GM12878 (cell line): ENCODE measurements around the gene ADAMTSL1. TPM values are rescaled to one million over a fixed set of nuclear protein-coding genes. Genes with fewer than 3 reads are reported as not detected.

Source experiments
- ATAC-seq: fragments of 200-7000 bp; cut with Tn5 transposase; 3 replicates; pipeline ENCODE4 v1.9.1; 2020; ENCODE audit warnings: mild to moderate bottlenecking, moderate library complexity
- BruUV-seq: library from RNA; stranded (reverse); fragments of 400-500 nt; replicated peaks from 2 replicates; lab custom pipeline; 2021; lab: Mats Ljungman, UMichigan
- CTCF ChIA-PET: fragments of 300-600 bp; sonication (Branson Sonifier 250); formaldehyde crosslinking; extraction: SDS; loops from one replicate; lab custom pipeline; 2021; ENCODE audit warnings: inconsistent platforms; lab: Yijun Ruan, JAX
- POLR2A ChIA-PET: fragments of 350-600 bp; formaldehyde crosslinking; extraction: SDS; loops from one replicate; lab custom pipeline; 2021; ENCODE audit warnings: inconsistent platforms; lab: Charles Lee
- RAD21 ChIA-PET: fragments of 300-600 bp; sonication (Branson Sonifier 250); formaldehyde crosslinking; loops from one replicate; lab custom pipeline; 2023; ENCODE audit warnings: antibody characterized with exemption; ENCODE audit not compliant: unreplicated experiment; lab: Charles Lee
- SMC1A ChIA-PET: fragments of 300-600 bp; sonication (Branson Sonifier 250); formaldehyde crosslinking; loops from one replicate; lab custom pipeline; 2023; ENCODE audit not compliant: unreplicated experiment, uncharacterized antibody; lab: Charles Lee
- DNase-seq: peaks from one replicate; pipeline ENCODE4 v3.0.0-alpha.2; 2011; ENCODE audit warnings: low read depth, low spot score
- FAIRE-seq: peaks from 3 replicates; lab custom pipeline; 2011; peaks lifted over from hg19 to GRCh38; lab: Jason Lieb, UNC
- H2AFZ ChIP-seq: 2 replicates; pipeline ENCODE4 v1.6.0; 2011; ENCODE audit warnings: low read depth, low read length, control low read depth; ENCODE audit not compliant: control insufficient read depth
- H3K27ac ChIP-seq: 2 replicates; pipeline ENCODE4 v1.5.1; 2011; ENCODE audit warnings: control low read depth; ENCODE audit not compliant: control insufficient read depth, insufficient read depth
- H3K27me3 ChIP-seq, 2 experiments: replicated peaks in 1 of 2; 2 replicates each; pipeline versions ENCODE4 v1.6.0 to v1.6.1; 2011; ENCODE audit warnings: low read length in 1 of 2; ENCODE audit not compliant: control insufficient read depth in 2 of 2, insufficient read depth in 2 of 2
- H3K36me3 ChIP-seq, 2 experiments: 2 replicates each; pipeline ENCODE4 v1.5.1; 2011; ENCODE audit warnings: low read length in 1 of 2; ENCODE audit not compliant: control insufficient read depth in 2 of 2, insufficient read depth in 2 of 2
- H3K4me1 ChIP-seq: 2 replicates; pipeline ENCODE4 v1.6.1; 2011; ENCODE audit warnings: mild to moderate bottlenecking, low read length, moderate library complexity, mixed read lengths; ENCODE audit not compliant: control insufficient read depth, insufficient read depth
- H3K4me2 ChIP-seq: 2 replicates; pipeline ENCODE4 v1.6.0; 2011; ENCODE audit warnings: control low read depth; ENCODE audit not compliant: control insufficient read depth, insufficient read depth
- H3K4me3 ChIP-seq: fragments of 200-600 bp; sonication (generic); 2 replicates; pipeline ENCODE4 v1.5.1; 2016
- H3K79me2 ChIP-seq: 2 replicates; pipeline ENCODE4 v1.6.0; 2011; ENCODE audit warnings: low read length; ENCODE audit not compliant: control insufficient read depth, insufficient read depth
- H3K9ac ChIP-seq: 2 replicates; pipeline ENCODE4 v1.8.0; 2011; ENCODE audit warnings: low read length, control low read depth, mixed read lengths; ENCODE audit not compliant: control insufficient read depth, insufficient read depth
- H3K9me3 ChIP-seq: replicated peaks from 3 replicates; pipeline ENCODE4 v1.5.1; 2011; ENCODE audit warnings: mild to moderate bottlenecking, low read length; ENCODE audit not compliant: control insufficient read depth, insufficient read depth
- H4K20me1 ChIP-seq: 2 replicates; pipeline ENCODE4 v1.6.0; 2011; ENCODE audit not compliant: control insufficient read depth, insufficient read depth
- BRCA1 ChIP-seq: IDR thresholded peaks from 2 replicates; pipeline ENCODE4 v1.6.1; 2011; ENCODE audit warnings: low read depth, low read length, improper control_type of control experiment
- CREM ChIP-seq: IDR thresholded peaks from 2 replicates; pipeline ENCODE4 v1.6.1; 2014; ENCODE audit warnings: antibody characterized with exemption, low read depth
- EGR1 ChIP-seq, 2 experiments: IDR thresholded peaks; 1 replicate in 1 of 2; 2 replicates in 1 of 2; pipeline ENCODE4 v1.6.1; 2011 to 2012; ENCODE audit warnings: low read depth in 2 of 2, low read length in 2 of 2, borderline replicate concordance in 1 of 2, mild to moderate bottlenecking in 1 of 2, moderate library complexity in 1 of 2
- MYB ChIP-seq: fragments of 150-350 bp; IDR thresholded peaks from 2 replicates; pipeline ENCODE4 v1.6.1; 2014; ENCODE audit warnings: mild to moderate bottlenecking, low read depth, low read length, borderline replicate concordance
- NFXL1 ChIP-seq: fragments of 450-650 bp; IDR thresholded peaks from 2 replicates; pipeline ENCODE4 v1.6.1; 2017; ENCODE audit warnings: antibody characterized with exemption, mild to moderate bottlenecking, borderline replicate concordance
- SIN3A ChIP-seq: IDR thresholded peaks from 2 replicates; pipeline ENCODE4 v1.6.1; 2012; ENCODE audit warnings: low read depth, low read length, improper control_type of control experiment
- SKIL ChIP-seq: fragments of 450-650 bp; IDR thresholded peaks from 2 replicates; pipeline ENCODE4 v1.6.1; 2017; ENCODE audit warnings: mild to moderate bottlenecking, low read depth, inconsistent platforms; ENCODE audit not compliant: poor library complexity, severe bottlenecking
- ZBED1 ChIP-seq: IDR thresholded peaks from 2 replicates; pipeline ENCODE4 v1.6.1; 2016; ENCODE audit warnings: borderline replicate concordance
- WGBS: methylation state at CpG from one replicate; pipeline ENCODE4 v1.1.6; 2016; ENCODE audit warnings: low lambda C conversion rate; ENCODE audit not compliant: insufficient replicate concordance, insufficient coverage; ENCODE audit errors: missing lambda C conversion rate; 5-methylcytosine and 5-hydroxymethylcytosine counted together
- in situ Hi-C: fragments of 300-500 bp; cut with MboI; formaldehyde crosslinking; loops from 9 replicates; pipeline ENCODE4 v1.14.3; 2018; ENCODE audit warnings: mixed read lengths
- intact Hi-C: fragments of 100-400 bp; cut with micrococcal nuclease; formaldehyde crosslinking; loops from one replicate; pipeline ENCODE4 v1.14.2; 2022; ENCODE audit not compliant: unreplicated experiment
- polyA plus RNA-seq, 11 experiments: library from polyadenylated mRNA; depleted of rRNA in 4 of 11; unstranded in 6 of 11; stranded (reverse) in 5 of 11; fragments of >200 nt; fragmentation: Nextera tagmentation in 4 of 11; fragmentation: Illumina TruSeq in 1 of 11; extraction: Ambion mirVana in 4 of 11; extraction: Trizol in 1 of 11; gene quantifications; 1 replicate in 1 of 11; 2 replicates in 10 of 11; pipeline versions ENCODE4 v1.2.1 to v1.2.3, GENCODE V29; 2011 to 2016; ENCODE audit warnings: inconsistent platforms in 2 of 11, missing spikeins in 2 of 11, low read depth in 1 of 11
- total RNA-seq, 4 experiments: library from RNA; depleted of rRNA in 3 of 4; stranded (reverse); fragments of >200 nt in 3 of 4; fragmentation: Illumina TruSeq in 1 of 4; extraction: Trizol in 1 of 4; gene quantifications; 2 replicates each; pipeline versions ENCODE4 v1.2.1 to v1.2.3, GENCODE V29; 2013 to 2021
- TF ChIP-seq, protein P1 (sequence below), 3 experiments: IDR thresholded peaks in 2 of 3; conservative IDR thresholded peaks in 1 of 3; 2 replicates each; pipeline ENCODE4 v1.5.1; 2011; ENCODE audit warnings: low read depth in 3 of 3, low read length in 3 of 3, mild to moderate bottlenecking in 3 of 3, control low read depth in 2 of 3, moderate library complexity in 2 of 3, inconsistent platforms in 1 of 3, mixed read lengths in 1 of 3; ENCODE audit not compliant: control insufficient read depth in 2 of 3, insufficient read depth in 1 of 3; ENCODE audit errors: extremely low read depth in 1 of 3
- TF ChIP-seq, protein P2 (sequence below): fragments of 450-650 bp; conservative IDR thresholded peaks from 2 replicates; pipeline ENCODE4 v1.6.1; 2017; ENCODE audit warnings: mild to moderate bottlenecking, moderate library complexity

The ADAMTSL1 gene
- total and polyA plus RNA-seq, 10 of the 15 experiments (the other 5 are each of a cell fraction or from before 2014, with no cell fraction given) = 0.01 to 0.10 (median 0.07) TPM; not detected in 6

DNA sequence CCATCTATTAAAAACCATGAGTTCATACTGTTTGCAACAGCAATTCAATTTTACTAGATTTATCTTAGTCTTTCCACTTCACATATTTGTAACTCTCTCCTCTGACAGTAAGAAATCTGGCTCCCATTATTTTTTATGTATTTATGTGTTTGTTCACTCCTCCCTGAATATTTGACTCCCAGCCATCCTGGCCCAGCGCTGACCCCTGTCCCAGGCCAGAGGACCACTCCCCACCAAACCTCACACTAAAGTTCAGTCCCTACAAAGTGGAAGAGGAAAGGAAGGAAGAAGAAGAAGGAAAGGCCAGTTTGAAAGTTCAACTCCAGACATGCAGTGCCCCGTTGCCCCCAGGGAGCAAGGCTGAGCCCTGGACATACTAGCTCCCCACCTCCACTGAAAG, 271.8 kb downstream of the ADAMTSL1 start:
- in situ Hi-C loops = no loop called here
- BruUV-seq = no TSS peak
- Histone ChIP-seq H3K4me1 (no peaks in the 10 kb centered on the region), H3K79me2 (no peaks in the 10 kb centered on the region), H3K27ac (no peak overlapping the region), H3K36me3 (no peaks in the 10 kb centered on the region), H3K4me3 (no peak overlapping the region), H3K27me3 (no peaks in the 10 kb centered on the region), H3K4me2 (no peak overlapping the region), H3K9me3 (no peaks in the 10 kb centered on the region), H2AFZ (no peak overlapping the region), H4K20me1 (no peaks in the 10 kb centered on the region), H3K9ac (no peak overlapping the region)
- POLR2A ChIA-PET = no interaction called here
- ATAC-seq = no peak
- WGBS = 42% methylated on average over 2 of the region's 2 CpGs
- FAIRE-seq = no peak
- intact Hi-C loops = no loop called here
- no peak for DNase-seq
- CTCF ChIA-PET = no interaction called here
- RAD21 ChIA-PET = no interaction called here
- SMC1A ChIA-PET = no interaction called here
- TF ChIP-seq BRCA1 = no peak
- no peak for TF ChIP-seq CREM
- no peak for TF ChIP-seq MYB
- no peak for TF ChIP-seq ZBED1
- no peak for TF ChIP-seq SKIL
- no peak for TF ChIP-seq NFXL1
- TF ChIP-seq EGR1 (IDR thresholded peaks at IDR 0.05; ENCODE audit: borderline replicate concordance in 1 of 2, low read depth in 2 of 2, low read length in 2 of 2) = no peak
- TF ChIP-seq, protein P1, sequence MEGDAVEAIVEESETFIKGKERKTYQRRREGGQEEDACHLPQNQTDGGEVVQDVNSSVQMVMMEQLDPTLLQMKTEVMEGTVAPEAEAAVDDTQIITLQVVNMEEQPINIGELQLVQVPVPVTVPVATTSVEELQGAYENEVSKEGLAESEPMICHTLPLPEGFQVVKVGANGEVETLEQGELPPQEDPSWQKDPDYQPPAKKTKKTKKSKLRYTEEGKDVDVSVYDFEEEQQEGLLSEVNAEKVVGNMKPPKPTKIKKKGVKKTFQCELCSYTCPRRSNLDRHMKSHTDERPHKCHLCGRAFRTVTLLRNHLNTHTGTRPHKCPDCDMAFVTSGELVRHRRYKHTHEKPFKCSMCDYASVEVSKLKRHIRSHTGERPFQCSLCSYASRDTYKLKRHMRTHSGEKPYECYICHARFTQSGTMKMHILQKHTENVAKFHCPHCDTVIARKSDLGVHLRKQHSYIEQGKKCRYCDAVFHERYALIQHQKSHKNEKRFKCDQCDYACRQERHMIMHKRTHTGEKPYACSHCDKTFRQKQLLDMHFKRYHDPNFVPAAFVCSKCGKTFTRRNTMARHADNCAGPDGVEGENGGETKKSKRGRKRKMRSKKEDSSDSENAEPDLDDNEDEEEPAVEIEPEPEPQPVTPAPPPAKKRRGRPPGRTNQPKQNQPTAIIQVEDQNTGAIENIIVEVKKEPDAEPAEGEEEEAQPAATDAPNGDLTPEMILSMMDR (IDR thresholded peaks at IDR 0.05 in 2 of 3, conservative IDR thresholded peaks at IDR 0.05 in 1 of 3; ENCODE audit: control insufficient read depth in 2 of 3, extremely low read depth in 1 of 3, insufficient read depth in 1 of 3, low read depth in 3 of 3, low read length in 3 of 3) = no peak
- TF ChIP-seq SIN3A = no peak
- TF ChIP-seq, protein P2, sequence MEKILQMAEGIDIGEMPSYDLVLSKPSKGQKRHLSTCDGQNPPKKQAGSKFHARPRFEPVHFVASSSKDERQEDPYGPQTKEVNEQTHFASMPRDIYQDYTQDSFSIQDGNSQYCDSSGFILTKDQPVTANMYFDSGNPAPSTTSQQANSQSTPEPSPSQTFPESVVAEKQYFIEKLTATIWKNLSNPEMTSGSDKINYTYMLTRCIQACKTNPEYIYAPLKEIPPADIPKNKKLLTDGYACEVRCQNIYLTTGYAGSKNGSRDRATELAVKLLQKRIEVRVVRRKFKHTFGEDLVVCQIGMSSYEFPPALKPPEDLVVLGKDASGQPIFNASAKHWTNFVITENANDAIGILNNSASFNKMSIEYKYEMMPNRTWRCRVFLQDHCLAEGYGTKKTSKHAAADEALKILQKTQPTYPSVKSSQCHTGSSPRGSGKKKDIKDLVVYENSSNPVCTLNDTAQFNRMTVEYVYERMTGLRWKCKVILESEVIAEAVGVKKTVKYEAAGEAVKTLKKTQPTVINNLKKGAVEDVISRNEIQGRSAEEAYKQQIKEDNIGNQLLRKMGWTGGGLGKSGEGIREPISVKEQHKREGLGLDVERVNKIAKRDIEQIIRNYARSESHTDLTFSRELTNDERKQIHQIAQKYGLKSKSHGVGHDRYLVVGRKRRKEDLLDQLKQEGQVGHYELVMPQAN = no peak
